HG02623 (cell line): Measurements from ENCODE around the gene TEAD1.
A peak's percentile ranks its signal among the peaks of the same experiment; 100 is the strongest.

Experiments used
- ATAC-seq: cut with Tn5 transposase; IDR thresholded peaks from one replicate; pipeline ENCODE4 v1.9.1; 2021; ENCODE audit warnings: moderate library complexity; ENCODE audit not compliant: unreplicated experiment

Gene TEAD1

DNA sequence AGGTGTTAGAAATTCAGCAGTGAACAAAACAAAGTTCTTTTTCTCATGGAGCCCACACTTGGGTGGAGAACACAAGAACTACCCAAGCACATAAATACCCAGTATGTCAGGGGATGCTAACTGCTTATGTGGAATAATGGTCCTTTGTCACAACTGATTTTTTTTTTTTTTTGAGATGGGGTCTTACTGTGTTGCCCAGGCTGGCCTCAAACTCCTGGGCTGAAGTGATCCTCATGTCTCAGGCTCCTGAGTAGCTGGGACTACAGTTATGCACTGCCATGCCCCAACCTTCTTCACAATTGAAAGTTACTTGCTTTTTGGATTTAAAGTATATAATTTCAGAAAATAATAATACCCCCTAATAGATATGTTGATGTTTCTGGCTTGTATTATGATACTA, 212.3 kb downstream of the TEAD1 start:
- ATAC-seq = no peak

DNA sequence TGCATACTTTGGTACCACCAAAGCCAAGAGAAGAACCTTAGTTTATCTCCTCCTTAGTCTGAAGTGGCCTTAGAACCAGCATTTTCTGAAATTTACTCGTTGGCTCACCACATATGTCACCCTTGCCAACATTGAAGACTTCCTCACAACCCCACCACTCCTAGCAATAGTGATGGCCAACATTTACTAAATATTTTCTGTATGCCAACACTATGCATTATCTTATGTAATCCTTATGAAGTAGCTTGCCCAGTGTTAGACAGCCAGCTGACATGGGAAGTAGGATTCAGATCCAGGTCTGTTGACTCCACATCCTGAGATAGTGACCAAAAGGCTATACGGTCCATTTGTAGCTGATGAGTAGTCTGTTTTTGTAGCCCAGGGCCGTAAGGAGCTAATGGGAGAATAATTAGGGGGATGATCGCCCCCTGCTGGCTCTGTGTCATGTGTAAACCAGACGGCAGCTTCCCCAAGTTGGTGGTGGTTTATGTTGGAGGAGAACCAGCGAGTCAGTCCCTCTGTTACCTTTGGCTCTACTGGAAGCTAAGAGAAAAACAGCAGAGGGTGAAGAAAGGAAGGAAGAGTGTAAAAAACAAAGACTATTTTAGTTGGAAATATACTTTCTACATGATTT, 214.4 kb downstream of the TEAD1 start:
- ATAC-seq = peak; percentile 66

DNA sequence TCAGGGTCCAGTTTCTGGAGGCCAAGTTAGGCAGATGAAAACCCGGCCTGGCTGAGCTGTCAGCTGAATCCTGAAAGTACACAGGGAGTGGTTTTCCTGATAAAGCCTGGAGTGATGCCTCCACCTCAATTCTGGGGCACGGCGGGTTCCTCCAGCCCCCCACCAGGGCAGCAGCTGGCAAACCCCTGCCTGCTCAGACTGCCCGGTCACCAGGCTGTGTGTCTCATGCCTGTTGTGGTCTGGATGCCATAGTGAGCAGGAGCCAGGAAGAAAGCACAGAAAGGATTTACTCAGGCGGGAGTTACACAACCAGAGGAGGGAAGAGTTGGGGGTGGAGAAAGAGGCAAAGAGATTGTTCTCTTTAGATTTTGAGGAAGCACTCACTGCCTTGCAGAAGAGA, 215.0 kb downstream of the TEAD1 start:
- ATAC-seq = no peak

DNA sequence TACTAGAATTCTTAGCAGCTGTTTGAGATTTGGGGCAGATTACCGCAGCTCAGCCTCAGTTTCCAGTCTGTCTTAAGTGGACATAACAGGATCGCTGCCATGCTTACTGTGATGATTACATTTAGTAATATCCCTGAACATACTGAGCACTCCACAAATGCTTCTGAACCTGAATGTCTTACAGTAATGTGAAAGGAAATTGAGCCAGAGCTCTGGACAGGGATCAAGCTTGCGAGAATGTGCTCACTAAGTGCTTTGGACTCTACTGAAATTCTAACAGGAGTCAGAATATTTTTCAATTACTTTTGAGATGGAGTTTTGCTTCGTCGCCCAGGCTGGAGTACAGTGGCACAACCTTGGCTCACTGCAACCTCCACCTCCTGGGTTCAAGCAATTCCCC, 216.3 kb downstream of the TEAD1 start:
- no peak for ATAC-seq

DNA sequence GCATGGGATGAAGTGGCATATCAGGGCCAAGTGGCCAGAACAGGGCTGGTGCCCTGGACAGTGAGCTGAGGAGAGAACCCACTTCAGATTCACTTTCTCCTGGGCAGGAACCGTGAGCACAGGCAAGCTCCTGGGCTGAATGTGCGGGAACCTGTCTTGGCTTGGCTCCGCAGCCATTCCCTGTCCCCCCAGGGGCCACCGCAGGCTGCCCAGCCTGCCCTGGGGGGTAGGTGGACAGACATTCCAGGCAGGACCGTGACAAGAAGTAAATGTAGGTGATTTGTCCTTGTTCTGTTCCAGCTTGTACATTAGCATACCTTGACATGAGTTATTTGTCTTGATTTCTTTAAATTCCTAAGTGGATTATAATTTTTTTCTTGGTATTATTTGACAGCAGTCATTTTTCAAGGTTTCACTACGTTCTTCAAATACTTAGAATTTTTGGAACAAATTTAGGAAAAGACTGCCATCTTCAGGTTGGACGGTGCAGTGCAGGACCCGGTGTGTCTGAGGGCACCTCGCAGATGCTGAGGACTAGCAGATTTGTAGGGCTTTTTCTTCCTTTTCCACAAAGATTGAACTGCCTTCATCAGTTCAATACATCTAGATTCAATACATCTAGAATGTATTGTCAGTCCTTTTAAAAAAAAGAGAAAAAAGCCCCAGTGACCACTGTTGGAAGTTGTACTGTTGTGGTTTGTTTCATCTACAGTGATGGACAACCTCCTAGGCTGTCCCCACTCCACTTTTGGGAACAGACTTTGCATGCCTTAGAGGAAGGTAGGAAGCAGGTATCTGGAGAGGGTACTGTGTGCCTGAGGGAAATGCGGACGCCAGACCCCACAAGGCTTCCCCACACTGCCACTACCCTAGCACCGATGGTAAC, 219.8 kb downstream of the TEAD1 start:
- no peak for ATAC-seq

DNA sequence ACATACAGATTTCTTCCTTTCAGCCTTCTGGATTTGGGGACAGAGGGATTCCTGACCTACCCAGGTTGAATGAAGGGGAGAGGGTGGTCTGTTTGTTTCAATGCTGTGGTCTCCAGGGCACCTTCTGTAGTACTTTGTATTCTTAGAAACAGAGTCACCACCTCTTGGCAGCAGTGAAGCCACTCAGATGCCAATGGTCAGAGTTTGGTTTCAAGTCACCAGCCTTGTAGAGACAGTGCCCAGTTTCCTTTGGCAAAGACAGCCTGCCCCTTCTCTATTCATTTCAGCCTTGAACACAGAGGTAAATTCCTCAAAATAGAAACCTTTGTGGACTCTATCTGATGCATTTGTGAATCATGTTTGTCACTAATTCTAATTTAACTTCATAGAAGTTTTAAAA, 223.2 kb downstream of the TEAD1 start:
- ATAC-seq = no peak

DNA sequence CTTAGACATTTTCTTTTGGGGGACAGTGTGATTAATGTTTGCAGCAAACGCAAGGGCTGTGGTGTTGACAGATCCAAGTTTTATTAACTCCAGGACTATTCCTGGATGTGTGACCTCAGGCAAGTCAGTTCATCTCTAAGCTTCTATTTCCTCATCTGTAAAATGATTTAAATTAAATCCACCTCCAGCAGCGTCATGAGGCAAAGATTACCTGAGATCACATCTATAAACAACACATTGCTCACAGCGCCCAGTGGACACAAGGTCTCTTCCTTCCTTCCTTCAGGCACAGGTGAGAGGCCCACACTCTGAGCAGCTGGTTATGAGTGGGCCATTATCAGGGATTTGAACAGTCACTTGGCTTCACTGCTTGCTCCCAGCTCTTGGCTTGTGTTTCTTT, 223.6 kb downstream of the TEAD1 start:
- ATAC-seq = no peak

DNA sequence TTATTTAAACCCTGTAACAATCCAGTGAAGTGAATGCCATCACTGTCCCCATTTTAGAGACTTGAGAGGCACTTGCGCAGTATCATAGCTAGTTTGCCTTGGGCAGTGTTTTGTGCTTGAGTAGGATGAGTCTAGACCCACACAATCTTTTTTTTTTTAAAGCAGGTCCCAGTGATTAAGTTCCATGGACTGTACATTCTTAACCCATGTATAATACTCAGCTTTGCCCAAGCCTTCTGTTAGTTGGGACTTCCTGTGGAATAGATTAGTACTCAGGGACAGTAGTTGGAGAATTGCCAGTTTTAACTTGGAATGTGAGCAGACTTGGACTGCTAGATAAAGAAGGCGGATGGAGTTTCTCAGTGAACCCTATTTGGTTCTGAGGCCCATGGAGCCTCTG, 226.3 kb downstream of the TEAD1 start:
- ATAC-seq = no peak

DNA sequence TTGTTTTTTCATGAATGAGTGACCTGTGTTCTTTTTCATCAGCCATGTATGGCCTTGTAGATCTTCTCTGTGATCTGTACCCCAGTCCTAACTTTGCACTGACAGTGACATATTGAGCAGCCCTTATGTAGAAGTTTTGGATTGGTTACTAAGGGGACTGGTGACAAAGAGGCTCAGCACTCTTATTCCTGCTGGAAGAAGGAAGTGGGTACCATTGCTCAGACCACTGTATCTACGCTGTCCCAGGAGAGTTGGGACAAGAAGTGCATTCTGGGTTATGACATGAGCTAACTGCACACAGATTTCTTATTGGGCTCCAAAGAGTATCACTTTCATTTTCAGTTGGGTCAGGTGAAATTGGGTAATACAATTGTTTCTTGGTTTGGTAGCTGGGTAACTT, 227.1 kb downstream of the TEAD1 start:
- no peak for ATAC-seq

DNA sequence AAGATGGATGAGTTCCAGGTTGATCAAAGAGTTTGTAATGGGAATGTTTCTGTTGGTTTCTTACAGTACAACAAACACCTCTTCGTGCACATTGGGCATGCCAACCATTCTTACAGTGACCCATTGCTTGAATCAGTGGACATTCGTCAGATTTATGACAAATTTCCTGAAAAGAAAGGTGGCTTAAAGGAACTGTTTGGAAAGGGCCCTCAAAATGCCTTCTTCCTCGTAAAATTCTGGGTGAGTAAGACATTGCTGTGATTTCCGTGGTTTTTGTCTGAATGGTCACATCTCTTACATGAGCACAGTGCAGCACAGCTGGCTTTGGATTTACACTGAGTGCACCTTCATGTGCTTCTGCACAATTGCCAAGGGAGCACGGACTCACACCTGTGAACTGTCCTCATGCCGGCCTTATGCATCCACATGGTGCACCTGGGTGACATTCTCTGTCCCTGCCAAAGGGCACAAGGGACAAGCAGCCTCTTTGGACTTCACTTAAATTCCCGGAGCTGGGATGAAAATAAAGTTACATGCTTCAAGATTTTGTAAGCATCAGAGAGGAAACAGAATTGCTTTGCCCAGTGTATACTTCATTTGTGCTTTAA, 227.8 kb downstream of the TEAD1 start:
- no peak for ATAC-seq

DNA sequence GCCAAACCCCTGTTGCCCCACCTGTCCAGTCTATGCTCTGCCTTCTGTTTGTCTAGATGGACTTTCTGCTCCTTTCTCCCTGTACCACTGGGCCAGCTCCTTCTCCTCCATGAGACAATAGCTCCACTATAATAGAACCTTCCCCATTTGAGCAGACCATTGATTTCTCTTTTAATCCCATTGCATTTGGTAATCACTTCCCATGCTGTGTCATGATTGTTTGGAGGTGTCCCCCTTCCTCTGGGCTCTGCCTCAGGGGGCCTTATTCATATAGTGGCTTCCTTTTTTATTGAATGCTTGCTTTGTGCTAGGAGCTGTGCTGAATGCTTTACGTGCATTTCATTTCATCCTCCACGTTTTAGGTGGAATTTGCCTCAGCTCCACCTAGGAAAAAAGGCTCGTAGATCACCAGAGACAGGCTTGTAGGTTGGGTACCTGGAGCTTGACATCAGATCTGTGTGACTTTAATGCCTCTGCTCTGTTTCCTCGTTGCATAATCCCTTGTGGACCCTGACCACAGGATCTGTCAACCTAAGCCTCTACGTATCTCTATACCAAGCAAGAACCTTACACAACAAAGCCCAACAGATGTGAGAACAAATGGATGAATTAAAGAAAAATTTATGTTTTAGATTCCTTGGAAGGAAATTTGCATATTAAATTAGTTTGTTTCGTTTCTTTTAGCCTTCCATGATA, 228.7 kb downstream of the TEAD1 start:
- no peak for ATAC-seq

DNA sequence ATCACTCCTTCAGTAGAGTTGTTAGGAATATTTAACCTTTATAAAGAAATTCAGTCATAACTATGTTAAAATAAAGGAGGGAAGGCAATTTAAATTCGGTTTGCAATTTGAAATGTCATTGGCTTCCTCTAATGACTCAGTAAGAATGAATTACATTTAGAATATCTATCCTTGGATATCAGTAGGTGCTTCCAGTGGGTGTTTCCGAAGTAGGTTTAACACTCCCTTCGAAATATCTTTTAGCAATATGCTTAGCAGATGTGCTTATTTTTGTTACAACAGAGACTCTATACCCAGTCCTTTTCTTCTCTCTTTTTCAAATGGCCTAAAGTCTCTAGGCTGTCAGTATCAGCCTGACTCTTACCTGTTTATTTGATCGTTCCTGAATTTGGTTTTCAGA, 231.2 kb downstream of the TEAD1 start:
- no peak for ATAC-seq

DNA sequence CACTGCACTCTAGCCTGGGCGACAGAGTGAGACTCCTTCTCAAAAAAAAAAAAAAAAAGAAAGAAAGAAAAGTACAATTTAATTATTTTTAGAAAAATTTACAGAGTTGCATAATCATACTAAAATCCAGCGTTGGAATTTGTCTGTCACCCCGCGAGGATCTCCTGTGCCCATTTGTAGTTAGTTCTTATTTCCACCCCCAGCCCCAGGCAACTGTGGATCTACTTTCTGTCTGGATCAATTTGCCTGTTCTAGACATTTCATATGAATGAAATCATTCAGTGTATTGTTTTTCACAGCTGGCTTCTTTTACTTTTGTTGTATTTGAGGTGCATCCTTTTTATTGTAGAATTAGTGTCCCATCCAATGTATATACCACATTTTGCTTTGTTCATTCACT, 232.3 kb downstream of the TEAD1 start:
- no peak for ATAC-seq

DNA sequence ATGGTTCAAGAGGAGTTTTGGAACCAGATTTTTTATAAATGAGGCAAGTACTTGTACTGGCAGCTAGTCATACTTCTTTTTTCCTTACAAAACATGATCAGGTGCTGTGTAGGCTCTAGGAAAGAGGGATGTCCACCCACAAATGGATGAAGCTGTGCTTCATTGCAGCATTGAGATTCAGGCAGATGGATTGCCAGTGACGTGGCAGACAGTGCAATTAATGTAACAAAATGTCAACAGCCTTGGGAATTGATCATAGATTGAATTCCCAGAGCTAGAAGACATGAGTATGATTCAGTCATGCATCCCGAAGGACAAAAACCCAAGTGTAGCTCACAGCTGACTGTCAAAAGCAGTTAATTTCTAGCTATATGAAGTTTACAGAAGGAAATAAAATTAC, 235.7 kb downstream of the TEAD1 start:
- no peak for ATAC-seq

DNA sequence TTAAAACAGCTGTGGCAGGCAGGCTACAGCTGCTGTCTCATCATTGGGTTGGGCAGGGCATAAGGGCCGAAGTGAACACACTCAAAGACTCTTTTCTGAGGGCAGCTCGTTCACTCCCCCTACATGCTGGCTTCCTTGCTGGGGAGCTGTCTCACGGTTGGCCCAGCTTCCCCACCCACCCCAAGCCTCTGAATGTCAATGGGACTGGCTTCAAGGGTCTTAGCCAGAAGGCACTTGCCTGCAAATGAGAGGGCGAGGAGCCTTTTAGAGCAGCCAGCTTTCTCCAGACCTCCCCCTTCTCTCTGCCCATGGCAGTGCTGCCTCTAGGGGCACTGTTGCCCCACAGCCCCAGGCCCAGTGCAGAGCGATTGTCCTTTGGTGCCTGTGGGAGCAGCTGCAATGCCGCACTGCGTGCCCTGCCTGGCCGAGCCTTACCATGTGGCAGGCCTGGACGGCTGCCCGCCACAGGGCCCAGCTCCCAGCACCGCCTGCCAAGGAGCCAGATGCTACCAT, 240.2 kb downstream of the TEAD1 start:
- ATAC-seq = no peak

DNA sequence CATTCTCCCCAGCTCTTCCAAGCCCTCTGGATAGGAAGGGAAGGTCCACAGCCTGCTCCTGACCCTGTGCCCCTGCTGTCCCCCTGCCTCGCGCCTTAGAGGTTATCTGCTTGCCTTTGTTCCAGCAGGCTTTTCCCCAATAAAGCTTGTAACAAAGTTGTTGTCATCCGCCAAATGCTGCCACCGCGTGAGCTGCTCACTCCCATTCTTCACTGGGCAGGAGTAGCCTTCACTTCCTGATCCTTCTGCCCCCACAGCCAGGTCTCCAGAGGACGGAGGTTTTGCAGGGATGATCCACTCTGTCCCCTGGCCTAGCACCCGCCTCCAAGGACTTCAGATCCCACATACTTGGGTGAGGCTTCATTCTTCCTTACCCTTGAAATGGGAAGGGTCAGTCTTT, 240.9 kb downstream of the TEAD1 start:
- ATAC-seq = no peak

DNA sequence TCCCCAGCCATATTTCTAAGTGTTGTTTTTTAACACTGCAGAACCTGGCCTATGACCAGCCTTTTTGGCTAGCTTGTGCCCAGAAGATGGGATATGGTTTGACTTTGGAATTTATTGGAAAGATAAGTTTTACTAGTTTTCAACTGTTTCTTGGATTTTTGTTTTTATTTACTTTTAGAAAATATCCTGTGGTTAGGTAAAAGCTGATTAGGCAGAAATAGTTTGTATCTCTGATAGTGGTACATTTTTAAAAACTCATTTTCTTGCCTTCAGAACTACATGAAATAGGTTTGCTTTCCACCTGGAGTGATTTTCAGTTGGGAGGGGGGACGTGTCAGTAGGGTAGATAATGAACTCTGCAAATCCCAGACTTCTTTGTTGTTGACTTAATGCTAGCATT, 243.6 kb downstream of the TEAD1 start:
- no peak for ATAC-seq

DNA sequence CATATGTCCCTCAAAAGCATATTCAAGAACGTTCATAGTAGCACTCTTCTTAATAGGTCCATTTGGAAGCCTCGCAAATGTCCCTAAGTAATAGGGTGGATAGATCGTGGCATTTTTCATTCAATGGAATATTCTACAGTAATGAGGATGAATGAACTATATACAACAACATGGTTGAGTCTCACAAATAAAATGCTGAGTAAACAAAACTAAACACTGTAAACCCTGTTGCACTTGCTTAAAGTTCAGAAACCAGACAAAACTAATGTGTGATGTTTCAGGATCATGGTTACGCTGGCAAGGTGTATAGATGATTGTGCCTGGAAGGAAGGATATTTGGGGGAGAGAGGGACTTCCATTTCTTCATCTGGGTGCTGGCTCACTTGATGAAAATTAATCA, 244.4 kb downstream of the TEAD1 start:
- ATAC-seq = no peak

DNA sequence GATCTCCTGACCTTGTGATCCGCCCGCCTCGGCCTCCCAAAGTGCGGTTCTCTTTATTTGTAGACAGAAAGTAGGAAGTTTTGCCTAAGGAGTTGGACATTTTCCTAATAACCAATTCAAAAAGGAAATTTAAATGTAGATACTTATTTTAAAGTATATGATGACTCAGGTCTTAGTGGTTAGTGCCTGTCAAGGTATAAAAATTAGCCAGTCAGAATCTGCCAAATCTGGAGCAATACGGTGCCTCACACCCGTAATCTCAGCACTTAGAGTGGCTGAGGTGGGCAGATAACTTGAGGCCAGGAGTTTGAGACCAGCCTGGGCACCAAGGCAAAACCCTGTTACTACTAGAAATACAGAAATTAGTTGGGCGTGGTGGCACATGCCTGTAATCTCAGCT, 248.2 kb downstream of the TEAD1 start:
- ATAC-seq = no peak

DNA sequence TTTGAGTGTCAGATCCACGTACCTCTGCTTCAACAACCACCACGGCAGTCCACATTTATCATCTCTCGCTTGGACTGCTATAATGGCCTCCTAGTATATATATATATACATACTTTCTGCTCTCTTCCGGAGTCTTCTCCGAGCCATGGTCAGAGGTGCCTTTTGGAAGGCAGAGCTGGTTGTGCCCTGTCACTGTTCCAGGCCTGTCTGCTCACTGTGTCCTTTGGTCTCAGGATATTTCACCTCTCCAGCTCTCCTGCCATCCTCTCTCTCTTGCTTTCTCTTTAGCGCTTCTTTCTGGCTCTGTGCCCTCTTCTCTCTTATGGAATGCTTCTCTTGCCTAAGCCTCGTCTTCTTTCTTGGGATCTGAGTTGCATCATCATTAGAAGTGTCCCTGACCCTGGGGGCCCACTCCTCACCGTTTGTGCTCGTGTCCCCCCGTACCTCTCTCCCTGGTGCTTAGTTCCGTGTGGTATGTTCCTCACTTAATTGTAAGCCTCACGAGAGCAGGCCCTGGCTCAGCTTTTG, 248.8 kb downstream of the TEAD1 start:
- ATAC-seq = no peak

DNA sequence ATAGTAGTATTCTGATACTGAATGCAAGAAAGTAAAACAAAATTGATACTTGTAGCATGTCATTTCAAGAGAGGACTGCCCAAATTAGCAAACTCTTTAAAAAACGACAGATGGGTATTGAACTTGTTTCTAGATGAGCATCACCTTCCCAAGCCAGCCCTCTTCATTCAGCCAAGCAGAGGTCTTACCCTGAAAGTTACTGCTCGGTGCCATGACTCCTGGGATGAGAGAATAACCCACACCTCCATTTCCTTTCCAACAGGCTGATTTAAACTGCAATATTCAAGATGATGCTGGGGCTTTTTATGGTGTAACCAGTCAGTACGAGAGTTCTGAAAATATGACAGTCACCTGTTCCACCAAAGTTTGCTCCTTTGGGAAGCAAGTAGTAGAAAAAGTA, 250.4 kb downstream of the TEAD1 start:
- ATAC-seq = no peak
